ENCODE measurements around the gene FPR1. TPM values are rescaled to one million over a fixed set of nuclear protein-coding genes. Genes with fewer than 3 reads are reported as not detected.

The FPR1 gene
- total and polyA plus RNA-seq, 2 of the 8 experiments (the other 6 are each of a cell fraction or from before 2014, with no cell fraction given) = 0.11 TPM; not detected in 1

GRCh38 chr19:51784922-51785690 is 33.4 kb upstream of the FPR1 start (continued):
- TF ChIP-seq, protein P1, sequence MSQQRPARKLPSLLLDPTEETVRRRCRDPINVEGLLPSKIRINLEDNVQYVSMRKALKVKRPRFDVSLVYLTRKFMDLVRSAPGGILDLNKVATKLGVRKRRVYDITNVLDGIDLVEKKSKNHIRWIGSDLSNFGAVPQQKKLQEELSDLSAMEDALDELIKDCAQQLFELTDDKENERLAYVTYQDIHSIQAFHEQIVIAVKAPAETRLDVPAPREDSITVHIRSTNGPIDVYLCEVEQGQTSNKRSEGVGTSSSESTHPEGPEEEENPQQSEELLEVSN (IDR thresholded peaks at IDR 0.05) = no peak
- TF ChIP-seq TCF12 (IDR thresholded peaks at IDR 0.05; ENCODE audit: low read depth, low read length) = no peak
- no peak for TF ChIP-seq HDAC2 (IDR thresholded peaks at IDR 0.05; ENCODE audit: borderline replicate concordance in 1 of 2, low read depth in 2 of 2, low read length in 2 of 2)
- TF ChIP-seq JUN (IDR thresholded peaks at IDR 0.05; ENCODE audit: low read depth, low read length) = no peak
- no peak for TF ChIP-seq TBP (IDR thresholded peaks at IDR 0.05; ENCODE audit: low read depth, low read length)
- TF ChIP-seq JUND (IDR thresholded peaks at IDR 0.05; ENCODE audit: low read length) = no peak
- TF ChIP-seq NRF1 (IDR thresholded peaks at IDR 0.05; ENCODE audit: low read depth, low read length) = no peak
- no peak for TF ChIP-seq SIN3A (conservative IDR thresholded peaks at IDR 0.05 in 1 of 2, IDR thresholded peaks at IDR 0.05 in 1 of 2; ENCODE audit: low read depth in 1 of 2, low read length in 2 of 2)
